D341Med (cell line): ENCODE data around the gene ARID3C.

Experiments
- DNase-seq: peaks from one replicate; pipeline ENCODE4 v3.0.0; 2012; ENCODE audit warnings: low spot score

Gene ARID3C

DNA sequence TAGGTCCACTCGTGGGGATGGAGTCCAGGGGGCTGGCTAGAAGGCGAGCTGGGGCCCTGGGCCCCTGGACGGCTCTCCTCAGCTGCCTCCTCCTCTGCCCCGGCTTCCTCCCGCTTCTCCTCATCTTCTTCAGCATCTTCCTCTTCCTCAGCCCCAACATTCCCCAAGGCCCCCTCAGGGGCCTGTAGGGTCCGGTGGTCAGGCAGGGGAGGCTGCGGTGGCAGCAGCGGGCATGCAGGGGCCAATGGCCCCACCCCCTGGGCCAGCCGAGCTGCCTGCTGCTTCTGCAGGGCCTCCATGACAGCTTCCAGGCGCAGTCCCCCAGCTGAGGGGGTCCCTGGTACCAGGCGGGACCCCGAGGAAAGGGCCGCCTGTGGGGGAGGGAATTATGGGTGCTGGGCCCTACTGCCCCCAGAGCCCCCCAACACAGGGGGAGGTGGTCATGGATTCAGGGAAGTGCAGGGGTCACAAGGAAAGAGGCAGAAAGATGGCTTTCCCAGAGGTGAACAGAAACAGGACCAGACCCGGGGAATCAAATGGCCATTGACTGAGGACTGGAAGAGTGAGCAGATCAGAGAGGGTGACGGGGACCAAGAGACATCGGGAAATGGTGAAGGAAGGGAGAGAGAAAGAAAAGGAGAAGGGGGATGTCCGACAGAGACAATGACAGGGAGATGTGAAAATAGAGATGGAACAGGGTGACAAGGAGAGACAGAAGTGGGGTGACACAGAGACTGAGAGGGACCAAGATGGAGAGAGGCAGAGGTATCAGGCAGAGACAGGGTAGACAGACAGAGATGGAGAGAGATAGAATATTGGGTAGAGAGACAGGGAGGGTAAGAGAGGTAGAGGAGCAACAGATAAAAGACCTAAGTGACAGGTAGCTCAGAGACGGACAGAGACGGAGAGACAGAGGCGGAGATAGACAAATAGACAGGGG is 880 bp downstream of the ARID3C start:
- DNase-seq, result no peak

DNA sequence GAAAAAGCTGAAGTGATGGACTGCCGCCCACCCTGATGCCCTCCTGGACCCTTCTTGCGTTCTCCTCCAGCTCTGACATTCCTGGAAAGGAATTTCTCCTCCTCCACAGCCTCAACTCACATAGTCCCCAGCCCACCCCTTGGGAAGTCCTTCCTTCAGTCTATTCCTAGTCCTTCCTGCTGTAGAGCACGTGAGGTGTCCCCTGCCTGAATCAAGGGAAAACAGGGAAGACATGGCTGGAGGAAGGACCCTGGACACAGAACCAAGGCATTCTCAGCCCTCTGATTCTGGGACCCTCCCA is 3.7 kb downstream of the ARID3C start:
- DNase-seq, result no peak

DNA sequence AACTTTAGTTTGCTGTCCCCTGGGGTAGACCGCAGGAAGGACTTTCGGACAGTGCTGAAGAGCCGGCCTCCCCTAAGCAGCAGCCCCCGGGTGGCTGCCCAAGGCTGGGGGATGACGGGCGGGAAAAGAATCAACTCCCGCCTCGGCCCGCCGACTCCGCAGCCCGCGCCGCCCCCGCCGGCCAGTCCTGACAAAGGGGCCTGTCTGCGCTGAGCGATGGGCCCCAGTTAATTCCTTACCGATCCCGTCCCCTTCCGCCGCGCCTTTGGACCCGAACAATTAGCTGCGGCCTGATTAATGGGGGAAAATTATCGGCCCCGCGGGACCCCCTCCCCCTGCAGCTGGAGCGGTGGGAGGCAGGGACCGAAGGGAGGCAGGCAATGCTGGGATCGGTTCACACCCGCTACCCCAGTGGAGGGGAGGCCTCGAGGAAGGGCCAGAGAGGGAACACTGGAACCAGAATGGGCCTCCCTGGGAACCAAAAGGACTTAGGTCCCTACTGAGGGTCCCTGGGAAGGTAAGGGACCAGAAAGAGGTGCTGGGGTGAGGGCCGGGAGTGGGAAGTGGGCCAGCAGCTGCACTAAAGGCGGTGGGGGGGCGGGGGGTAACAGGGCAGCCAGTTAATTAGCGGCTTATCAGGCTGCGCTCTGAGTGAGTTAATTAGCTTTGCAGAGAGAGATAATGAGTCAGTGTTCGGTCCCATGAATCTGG is 4.2 kb downstream of the ARID3C start:
- DNase-seq, result no peak

DNA sequence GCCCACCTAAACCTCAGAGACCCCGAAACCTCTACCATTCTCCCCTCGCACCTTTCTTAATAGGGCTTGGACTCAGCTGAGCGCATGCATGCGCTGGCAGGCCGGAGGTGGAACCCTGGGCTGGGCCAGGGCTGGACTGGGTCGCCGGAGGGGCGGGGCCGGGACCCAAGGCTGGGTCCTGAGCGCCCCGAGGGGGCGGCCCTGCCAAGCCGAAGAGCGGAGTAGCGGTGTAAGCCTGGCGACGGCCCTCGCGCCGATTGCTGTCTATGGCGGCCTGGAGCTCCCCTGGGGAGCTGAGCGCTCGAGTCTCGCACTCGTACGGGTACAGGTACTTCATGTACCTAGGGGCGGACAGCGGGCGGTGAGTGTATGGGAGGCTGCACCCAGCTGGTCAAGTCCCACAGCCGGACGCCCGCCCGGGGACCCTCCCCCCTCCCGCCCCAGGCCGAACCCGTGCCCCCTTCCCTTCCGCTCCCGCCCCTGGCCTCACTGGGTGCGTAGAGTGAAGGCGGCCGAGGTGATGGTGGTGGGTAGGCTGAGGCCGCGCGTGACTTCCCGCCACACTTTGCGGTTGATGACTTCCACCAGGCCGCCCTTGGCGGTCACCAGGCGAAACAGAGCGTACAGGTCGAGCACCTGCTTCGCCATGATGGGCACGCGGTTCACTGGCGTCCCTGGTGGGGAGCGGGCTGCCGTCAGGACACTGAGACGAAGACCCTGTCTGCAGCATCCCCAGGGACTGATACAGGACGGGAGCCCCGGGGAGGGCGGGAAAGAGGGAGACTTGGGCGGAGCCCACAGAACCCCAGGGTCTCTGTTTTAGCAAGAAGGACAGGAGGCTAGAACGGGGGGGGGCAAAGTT is 5.3 kb downstream of the ARID3C start:
- no peak for DNase-seq

DNA sequence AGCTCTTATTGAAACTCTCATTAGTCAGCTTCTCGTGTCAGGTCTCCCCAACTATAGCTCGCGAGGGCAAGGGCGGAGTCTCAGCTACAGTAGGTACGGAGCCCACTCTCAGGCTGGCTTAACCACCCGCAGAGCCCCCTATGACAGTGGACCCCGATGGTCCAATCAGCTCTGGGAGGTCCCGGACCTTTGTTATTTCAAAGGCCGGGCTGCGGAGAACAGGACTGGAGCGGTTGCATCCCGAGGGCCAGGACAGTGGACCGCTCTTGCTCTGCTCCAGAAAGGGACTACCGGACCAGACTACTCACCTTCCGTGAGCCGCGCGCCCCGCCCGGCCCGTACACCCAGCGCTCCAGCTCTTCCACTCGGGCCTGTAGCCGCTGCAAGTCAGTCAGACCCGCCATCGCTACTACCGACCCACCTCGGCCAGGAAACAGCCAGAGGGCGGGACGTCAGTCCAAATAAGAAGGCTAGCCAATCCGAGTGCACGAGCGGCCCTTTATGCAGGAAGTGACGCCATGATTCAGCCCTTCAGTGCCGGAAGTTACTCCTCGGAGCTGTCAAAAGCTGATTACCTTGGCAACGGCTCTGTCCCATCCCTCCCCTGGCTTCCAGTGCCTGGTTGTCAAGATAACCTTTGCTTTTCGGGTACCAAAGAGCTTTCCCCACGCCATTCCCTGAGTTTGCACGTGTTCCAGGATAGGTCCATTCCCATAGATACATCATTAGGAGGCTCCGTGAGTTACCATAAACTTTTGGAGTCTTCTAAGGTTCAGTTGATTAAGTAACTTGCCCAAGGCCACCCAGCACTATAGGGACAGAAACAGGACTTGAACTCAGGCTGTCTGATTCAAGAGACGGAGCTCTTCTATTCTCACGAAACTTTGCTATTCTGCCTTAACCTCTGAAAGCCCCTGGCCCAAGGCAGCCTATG is 8.5 kb downstream of the ARID3C start, which contains the start of gene DCTN3:
Gene DCTN3, minus strand, starts transcription at position 435 of the 934 bp plus-strand sequence. Its CDS starts 31 bp downstream, at position 404.
- DNase-seq, result peak; percentile 95

DNA sequence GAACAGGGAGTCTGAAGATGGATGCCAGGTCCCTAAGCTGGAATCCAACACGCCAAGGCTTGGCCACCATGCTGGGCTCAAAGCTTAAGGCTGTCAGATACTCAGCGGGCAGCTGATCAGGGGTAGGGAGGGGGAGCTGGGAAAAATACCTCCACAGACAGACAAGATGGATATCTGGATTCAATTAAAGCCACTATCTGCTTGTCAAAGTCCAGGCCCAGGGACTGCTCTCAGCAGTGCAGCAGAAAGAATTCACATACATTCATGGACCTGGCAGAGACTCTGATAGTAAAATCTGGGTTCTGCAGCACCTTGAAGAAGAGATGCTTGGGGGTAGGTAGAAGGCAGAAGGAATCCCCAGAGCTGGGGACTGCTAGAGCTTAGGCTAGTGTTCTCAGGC is 13.7 kb downstream of the ARID3C start:
- no peak for DNase-seq

DNA sequence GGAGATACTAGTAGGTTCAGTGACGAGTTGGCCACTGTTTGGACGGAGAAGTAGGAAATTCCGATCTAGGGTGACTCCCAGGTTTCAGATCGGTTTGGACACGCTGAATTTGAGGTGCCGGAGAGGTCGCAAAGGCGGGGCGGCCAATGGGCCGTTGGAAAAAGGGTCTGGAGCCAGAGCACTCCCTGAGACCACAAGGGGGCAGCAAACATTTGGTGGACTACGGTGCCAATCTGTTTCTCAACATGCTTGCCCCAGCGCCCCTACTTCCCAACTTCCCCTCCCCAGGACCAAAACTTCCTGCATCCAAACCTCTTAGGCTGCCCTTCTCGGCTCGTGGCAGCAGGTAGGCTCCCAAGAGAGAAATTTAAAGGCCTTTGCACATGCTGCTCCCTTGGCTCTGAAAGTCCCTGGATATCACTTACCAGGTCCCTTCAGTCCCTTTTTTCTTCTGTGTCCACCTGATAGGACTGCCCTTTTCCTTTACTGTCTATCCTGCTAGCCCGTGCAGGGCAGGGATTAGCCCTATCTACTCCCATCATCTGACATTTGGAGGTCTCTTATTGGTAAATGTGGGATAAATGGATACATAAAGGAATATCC is 16.0 kb downstream of the ARID3C start:
- peak; percentile 82 for DNase-seq

DNA sequence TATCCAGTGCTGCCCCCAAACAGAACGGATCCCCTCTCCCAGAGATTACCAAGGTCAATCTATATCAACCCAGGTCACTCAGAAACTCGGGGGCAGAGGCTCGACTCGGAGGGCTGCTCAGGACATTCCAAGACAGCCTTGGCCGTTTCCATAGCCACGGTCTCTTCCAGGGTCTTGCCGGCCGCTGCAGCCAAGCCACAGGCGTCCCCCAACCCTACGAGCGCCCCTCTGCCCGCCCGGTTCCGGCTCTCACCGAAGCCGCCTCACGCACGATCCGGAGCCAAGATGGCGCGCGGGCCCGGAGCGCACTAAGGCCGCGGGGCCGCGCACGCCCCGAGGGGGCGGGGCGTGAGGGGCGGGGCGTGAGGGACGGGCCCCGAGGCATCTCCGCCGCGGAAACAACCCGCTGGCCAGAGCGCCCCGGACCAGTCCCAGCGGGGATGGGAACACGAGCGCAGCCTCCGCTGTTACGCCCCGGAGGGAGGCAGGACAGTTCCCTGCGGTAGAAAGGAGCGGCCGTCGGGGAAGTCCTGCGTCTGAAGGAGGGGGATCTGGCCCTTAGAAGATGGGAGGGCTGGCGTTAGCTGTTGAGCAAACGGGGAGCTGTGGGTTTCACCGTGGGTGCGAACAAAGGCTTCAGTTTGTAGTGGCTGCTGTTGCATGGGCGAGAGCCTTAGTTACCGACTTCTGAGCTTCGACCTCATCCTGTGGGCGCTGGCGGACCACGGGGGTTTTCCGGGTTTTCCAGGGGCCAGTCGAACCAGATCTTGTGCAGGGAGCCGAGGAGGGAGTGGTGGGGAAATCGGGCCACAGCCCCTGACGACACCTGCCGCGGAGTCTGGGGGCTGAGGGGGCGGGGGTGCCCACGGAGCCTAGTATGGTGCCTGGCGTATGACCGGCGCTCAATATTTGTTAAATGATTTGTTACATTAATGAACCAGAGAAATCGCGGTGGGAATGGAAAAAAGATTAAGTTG is 16.8 kb downstream of the ARID3C start, which contains the start of gene RPP25L:
Gene RPP25L, minus strand, starts transcription at position 287 of the 977 bp plus-strand sequence. CDS start 801 bp downstream, outside the sequence.
- DNase-seq, result peak; percentile 96

DNA sequence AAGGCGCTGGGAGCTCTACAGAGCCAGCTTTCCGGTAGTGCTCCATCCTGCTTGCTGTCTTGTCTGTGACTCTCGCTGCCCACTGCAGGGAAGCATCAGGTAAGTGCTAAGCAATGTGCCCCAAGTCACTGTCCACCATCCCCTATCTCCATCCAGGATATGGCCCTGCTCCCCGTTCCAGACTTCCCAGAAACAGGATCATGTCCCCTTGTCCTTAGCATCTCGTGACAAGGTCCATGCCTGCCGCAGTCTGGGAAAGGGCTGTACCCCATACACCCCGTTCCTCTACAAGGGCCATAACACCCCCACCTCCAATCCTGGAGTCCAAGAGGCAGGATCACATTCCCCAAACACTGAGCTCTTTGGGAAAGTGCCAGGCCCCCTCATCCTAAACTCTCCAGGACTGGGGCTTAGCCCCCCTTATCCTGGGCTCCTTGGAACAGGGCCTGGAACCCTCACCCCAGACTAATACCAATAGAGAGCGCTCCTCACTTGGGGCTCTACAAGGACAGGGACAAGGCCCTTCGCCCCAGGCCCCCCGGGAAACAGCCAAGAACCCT is 17.5 kb downstream of the ARID3C start:
- DNase-seq, result no peak

DNA sequence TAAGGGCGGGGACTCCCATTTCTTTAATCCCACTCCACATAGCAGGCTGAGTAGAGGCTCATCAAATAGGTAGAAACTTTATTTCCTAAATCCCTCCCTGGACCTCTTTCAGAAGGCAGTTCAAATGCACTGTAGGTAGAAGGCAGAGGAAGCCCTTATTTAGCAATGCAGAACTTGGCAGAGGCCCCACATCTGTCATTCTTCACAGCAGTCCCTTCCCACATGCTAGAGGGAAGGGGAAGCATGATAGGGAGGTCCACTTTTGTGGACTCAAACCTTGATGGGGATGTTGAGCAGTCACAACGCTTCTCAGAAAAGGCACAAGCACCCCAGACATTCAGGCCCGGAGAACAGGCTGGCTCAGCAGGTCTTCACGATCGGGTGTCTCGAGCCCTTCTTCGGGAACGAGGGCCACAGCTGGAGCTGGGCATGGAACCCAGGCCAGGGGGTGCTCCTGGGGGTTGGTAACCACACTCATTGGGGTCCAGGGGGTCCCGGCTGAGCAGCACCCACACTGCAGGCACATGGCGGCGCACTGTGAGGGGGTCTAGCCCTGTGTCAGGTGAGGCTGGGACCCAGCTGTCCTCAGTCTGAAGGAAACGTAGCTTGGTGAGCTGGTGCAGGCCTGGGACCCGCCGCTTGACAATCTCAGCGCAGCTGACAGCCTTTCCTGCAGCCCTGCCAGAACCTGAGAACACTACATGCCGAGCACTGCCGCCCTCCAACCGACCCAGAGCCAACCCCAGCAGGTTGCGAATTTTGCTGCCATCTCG is 18.2 kb downstream of the ARID3C start:
- no peak for DNase-seq

DNA sequence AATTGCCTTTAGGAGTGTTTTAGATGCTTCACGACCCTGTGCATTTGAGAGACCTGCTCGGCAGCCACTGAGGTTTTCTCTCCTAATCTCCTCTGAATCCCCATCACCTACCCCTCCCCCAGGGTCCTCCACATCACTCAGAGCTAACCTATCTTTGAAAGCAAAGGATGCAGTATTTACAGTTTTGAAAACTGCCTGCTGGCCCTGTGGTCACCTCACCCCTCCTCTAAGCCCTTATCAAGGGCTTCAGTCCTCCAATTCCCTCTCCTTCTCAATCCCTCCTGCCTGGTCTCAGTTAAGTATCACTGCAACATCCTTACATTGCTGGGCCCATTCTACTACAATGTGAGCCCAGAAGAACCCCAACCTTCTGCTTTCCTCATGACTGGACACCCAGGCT is 21.5 kb downstream of the ARID3C start:
- DNase-seq, result no peak

DNA sequence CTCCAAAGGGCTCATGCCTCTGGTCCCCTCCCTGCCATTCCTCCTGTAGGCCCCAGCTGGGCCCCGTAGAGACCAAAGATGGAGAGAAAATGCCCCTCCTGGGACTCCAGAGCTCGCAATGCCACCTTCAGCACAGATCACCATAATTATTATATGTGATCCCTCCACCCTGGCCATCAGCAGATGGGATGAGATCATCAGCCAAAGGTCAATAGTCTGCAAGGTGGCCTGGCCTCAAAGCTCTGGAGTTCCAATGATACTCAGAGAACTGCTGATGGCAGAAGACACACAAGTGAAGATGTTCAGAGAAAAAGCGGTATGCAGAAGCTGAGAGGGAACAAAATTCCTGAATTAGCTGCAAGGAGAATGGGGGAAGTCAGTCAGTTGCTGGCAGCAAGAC is 22.0 kb downstream of the ARID3C start:
- no peak for DNase-seq

DNA sequence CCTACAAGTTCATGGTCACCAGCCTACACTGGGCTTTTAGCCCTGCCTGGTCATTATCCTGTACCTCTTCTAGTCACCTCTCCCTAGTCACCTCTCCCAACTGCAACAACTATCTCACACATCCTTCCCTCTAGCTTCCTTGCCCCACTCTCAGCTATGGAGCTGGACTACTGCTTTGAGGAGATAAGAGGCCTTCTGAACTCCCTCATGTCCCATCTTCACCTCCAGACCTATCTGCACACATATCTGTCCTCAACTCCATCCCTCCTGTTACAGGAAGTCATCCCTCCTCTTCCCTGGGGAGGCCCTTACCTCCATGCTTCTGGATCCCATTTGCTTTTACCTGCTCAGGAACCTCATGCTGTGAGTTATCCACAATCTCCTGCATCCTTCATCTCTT is 22.7 kb downstream of the ARID3C start:
- no peak for DNase-seq

DNA sequence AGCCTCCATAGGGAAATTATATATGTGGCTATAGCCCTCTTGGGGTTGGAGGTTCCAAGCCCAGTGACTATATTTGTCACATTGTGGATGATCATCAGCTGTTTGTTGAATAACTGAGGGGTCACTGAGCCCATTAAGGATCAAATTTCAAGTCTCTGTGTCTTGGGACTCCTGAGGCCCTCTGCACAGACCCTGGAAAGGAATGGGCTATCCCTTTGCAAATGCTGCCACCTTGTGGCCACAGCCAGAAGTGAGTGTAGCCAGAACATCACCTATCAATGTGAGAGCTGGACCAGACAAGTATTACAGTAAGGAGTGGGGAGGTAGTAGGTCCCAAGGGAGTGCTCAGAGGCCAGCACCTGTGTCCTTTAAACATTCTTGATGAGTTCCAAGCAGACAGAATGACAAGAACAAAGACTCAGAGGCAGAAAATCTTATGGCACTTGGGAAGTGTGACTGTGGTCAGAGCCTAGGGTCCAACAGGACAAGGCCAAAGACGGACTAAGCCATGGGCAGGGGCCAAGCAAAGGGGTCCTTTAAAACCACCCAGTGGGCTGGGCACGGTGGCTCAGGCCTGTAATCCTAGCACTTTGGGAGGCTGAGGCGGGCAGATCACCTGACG is 25.1 kb downstream of the ARID3C start:
- peak; percentile 86 for DNase-seq

DNA sequence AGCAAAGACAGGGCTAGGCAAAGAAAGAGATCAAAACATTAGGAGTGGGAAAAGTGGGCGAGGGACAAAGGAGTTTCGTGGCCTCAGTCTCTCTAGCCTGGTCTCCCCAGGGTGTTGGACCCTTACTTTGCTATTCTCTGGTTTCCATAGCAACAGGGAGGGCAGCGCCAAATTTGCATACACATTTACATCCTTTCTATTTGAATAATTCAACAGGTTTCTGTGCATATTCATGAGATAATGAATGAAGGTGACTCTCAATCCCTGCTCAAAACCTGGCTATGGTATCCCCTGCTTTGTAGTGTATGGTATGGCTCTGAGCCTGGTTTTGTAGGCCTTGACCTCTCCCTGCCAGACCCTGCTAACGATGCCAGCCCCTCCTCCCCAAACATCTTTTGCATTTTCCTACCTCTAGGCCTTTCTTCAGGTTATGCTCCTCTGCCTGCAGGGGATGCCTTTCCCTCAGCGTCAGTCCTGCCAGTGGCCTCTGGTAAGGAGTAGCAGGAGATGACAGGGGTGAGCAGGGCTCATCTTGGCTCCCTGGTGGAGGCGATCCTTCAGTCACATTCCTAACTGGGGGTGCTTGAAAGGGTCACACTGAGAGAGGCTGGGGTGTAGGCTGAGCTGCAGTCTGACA is 26.8 kb downstream of the ARID3C start:
- no peak for DNase-seq

DNA sequence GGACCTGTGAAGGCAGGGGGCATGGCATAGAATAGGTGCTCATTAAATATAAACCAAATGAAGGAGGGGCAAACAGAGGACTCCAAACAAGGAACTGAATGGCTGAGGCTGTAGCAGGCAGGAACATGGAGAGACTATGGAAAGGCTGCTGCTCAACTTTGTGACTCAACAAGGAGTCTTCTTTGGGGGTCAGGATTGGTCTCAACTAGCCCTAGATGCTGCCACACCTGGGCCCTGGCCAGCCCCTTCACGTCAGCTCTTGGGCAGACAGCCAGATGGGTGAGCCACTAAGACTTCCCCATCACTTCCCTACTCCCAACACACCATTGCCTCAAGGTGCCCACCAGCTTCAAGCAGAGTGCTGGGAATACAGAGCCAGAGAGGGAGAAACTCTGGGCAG is 28.0 kb downstream of the ARID3C start:
- no peak for DNase-seq

DNA sequence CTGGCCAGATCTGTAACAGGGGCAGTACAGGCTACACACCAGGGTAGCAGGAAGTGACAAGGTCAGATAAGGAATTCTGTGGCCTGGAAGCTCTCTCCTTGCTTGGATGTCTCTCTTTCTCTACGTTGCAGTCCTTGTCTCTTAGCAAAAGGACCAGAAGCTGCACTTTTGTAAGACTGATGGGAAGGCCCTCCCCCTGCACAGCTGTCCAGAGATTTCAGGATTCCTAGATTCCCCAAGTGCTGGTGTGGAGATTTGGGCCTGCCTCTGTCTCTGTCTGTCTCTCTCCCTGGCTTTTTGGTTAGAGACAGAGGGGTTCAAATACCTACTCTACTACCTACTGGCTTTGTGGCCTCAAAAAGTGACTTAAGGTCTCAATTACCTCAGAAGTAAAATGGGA is 29.3 kb downstream of the ARID3C start:
- no peak for DNase-seq
